HEK293T (cell line): ENCODE results near the gene NCCRP1.

Source experiments
- CTCF ChIA-PET: fragments of 350-600 bp; formaldehyde crosslinking; extraction: SDS; loops from one replicate; lab custom pipeline; 2021; ENCODE audit warnings: antibody characterized with exemption, inconsistent platforms; lab: Yijun Ruan, JAX
- POLR2A ChIA-PET: fragments of 350-600 bp; formaldehyde crosslinking; extraction: SDS; loops from one replicate; lab custom pipeline; 2020; ENCODE audit warnings: antibody characterized with exemption, inconsistent platforms; lab: Yijun Ruan, JAX
- DNase-seq: peaks from one replicate; pipeline ENCODE4 v3.0.0; 2012; ENCODE audit warnings: mixed read lengths; ENCODE audit errors: extremely low spot score
- ARNT ChIP-seq: fragments of 450-650 bp; IDR thresholded peaks from 2 replicates; pipeline ENCODE4 v1.6.1; 2017; ENCODE audit warnings: mild to moderate bottlenecking
- BHLHE40 ChIP-seq: fragments of 450-650 bp; IDR thresholded peaks from 2 replicates; pipeline ENCODE4 v1.6.1; 2016; ENCODE audit warnings: mild to moderate bottlenecking, moderate library complexity, borderline replicate concordance
- CTBP1 ChIP-seq: fragments of 450-650 bp; IDR thresholded peaks from 2 replicates; pipeline ENCODE4 v1.6.1; 2016; ENCODE audit warnings: borderline replicate concordance
- ELF4 ChIP-seq: fragments of 450-650 bp; IDR thresholded peaks from 2 replicates; pipeline ENCODE4 v1.6.1; 2017; ENCODE audit warnings: antibody characterized with exemption
- FOXA1 ChIP-seq: fragments of 450-650 bp; IDR thresholded peaks from 2 replicates; pipeline ENCODE4 v1.6.1; 2016; ENCODE audit warnings: mild to moderate bottlenecking
- FOXK2 ChIP-seq: fragments of 450-650 bp; IDR thresholded peaks from 2 replicates; pipeline ENCODE4 v1.6.1; 2016; ENCODE audit warnings: mild to moderate bottlenecking
- FOXM1 ChIP-seq: fragments of 450-650 bp; IDR thresholded peaks from 2 replicates; pipeline ENCODE4 v1.6.1; 2017; ENCODE audit warnings: mild to moderate bottlenecking, borderline replicate concordance
- HDGF ChIP-seq: fragments of 450-650 bp; IDR thresholded peaks from 2 replicates; pipeline ENCODE4 v1.6.1; 2017; ENCODE audit warnings: antibody characterized with exemption, borderline replicate concordance
- L3MBTL2 ChIP-seq: fragments of 450-650 bp; conservative IDR thresholded peaks from 2 replicates; pipeline ENCODE4 v1.6.1; 2016; ENCODE audit warnings: mild to moderate bottlenecking
- LEF1 ChIP-seq: fragments of 450-650 bp; IDR thresholded peaks from 2 replicates; pipeline ENCODE4 v1.6.1; 2017; ENCODE audit warnings: mild to moderate bottlenecking, borderline replicate concordance
- NFRKB ChIP-seq: fragments of 450-650 bp; IDR thresholded peaks from 2 replicates; pipeline ENCODE4 v1.6.1; 2016; ENCODE audit warnings: mild to moderate bottlenecking, moderate library complexity
- SP1 ChIP-seq: fragments of 450-650 bp; IDR thresholded peaks from 2 replicates; pipeline ENCODE4 v1.6.1; 2017
- SUZ12 ChIP-seq: fragments of 450-650 bp; IDR thresholded peaks from 2 replicates; pipeline ENCODE4 v1.6.1; 2016; ENCODE audit warnings: mild to moderate bottlenecking
- TARDBP ChIP-seq: fragments of 450-650 bp; IDR thresholded peaks from 2 replicates; pipeline ENCODE4 v1.6.1; 2016
- ZNF384 ChIP-seq: fragments of 450-650 bp; IDR thresholded peaks from 2 replicates; pipeline ENCODE4 v1.6.1; 2016
- TF ChIP-seq, protein P1 (sequence below): fragments of 450-650 bp; IDR thresholded peaks from 2 replicates; pipeline ENCODE4 v1.6.1; 2016

Gene NCCRP1

DNA sequence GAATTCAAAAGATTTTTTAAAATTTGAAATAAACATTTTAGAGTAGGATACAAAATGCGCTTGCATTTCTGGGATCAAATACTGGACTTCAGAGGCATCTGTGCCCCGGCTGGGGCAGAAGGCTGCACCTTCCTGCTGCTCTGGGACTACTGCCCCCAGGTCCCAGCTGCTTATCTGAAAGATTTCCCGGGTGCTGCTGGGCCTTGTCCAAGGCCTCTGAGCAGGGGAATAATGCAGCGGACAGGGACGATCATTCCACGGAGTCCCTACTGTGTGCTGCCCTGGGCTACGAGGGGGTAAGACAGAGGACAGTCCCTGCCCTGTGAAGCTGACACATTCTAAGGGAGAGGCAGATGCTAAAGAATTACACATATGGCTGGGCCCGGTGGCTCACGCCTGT is 33.1 kb upstream of the NCCRP1 start:
- ChIA-PET CTCF (no interaction called here), POLR2A (no interaction called here)
- TF ChIP-seq L3MBTL2 (no peak), LEF1 (no peak), FOXM1 (no peak), ELF4 (no peak), FOXA1 (no peak), SP1 (no peak), BHLHE40 (no peak), ARNT (no peak), SUZ12 (no peak), HDGF (no peak), FOXK2 (no peak), NFRKB (no peak), CTBP1 (no peak), ZNF384 (no peak), TARDBP (no peak)
- TF ChIP-seq, protein P1, sequence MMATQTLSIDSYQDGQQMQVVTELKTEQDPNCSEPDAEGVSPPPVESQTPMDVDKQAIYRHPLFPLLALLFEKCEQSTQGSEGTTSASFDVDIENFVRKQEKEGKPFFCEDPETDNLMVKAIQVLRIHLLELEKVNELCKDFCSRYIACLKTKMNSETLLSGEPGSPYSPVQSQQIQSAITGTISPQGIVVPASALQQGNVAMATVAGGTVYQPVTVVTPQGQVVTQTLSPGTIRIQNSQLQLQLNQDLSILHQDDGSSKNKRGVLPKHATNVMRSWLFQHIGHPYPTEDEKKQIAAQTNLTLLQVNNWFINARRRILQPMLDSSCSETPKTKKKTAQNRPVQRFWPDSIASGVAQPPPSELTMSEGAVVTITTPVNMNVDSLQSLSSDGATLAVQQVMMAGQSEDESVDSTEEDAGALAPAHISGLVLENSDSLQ = no peak
- DNase-seq = no peak

DNA sequence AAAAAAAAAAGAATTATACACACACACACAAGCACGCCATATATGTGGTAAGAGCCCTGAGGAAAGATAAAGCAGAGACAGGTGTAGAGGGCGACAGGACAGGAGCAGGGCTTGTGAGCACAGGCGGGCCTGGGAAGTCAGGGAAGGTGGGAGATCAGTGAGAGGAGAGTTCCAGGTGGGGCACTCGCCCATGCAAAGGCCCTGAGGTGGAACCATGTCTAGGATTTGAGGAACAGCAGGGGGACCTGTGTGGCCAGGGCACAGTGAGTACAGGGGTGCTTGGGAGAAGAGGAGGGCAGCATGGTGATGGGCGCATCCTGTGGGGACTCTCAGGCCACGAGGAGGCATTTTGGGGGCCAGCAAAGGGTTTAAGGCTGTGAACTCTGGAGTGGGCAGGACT is 32.5 kb upstream of the NCCRP1 start:
- TF ChIP-seq L3MBTL2 (no peak), TARDBP (no peak), ZNF384 (no peak)
- CTCF ChIA-PET = no interaction called here
- POLR2A ChIA-PET = no interaction called here
- no peak for DNase-seq

DNA sequence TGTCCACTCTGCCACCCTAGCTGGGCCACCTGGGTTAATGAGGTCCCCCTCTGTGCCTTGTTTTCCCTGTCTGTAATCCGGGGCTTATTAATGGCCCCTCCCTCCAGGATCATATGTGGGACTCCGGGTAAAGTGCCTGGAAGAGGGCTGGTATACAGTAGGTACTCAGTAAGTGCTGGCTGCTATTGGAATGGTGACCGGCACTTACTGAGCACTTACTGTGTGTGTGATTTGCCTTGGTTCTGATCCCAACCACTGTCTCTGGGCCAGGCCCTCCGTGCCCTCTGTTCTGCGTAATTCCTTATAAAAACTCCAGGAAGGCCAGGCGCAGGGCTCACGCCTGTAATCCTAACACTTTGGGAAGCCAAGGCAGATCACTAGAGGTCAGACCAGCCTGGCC is 30.9 kb upstream of the NCCRP1 start:
- DNase-seq = no peak
- CTCF ChIA-PET = no interaction called here
- POLR2A ChIA-PET = no interaction called here
- TF ChIP-seq TARDBP = no peak
- TF ChIP-seq ELF4 = no peak
- TF ChIP-seq ARNT = no peak
- TF ChIP-seq CTBP1 = no peak
- no peak for TF ChIP-seq NFRKB
- TF ChIP-seq FOXM1 = no peak
- TF ChIP-seq LEF1 = no peak
- TF ChIP-seq L3MBTL2 = no peak
- TF ChIP-seq, protein P1 = no peak

DNA sequence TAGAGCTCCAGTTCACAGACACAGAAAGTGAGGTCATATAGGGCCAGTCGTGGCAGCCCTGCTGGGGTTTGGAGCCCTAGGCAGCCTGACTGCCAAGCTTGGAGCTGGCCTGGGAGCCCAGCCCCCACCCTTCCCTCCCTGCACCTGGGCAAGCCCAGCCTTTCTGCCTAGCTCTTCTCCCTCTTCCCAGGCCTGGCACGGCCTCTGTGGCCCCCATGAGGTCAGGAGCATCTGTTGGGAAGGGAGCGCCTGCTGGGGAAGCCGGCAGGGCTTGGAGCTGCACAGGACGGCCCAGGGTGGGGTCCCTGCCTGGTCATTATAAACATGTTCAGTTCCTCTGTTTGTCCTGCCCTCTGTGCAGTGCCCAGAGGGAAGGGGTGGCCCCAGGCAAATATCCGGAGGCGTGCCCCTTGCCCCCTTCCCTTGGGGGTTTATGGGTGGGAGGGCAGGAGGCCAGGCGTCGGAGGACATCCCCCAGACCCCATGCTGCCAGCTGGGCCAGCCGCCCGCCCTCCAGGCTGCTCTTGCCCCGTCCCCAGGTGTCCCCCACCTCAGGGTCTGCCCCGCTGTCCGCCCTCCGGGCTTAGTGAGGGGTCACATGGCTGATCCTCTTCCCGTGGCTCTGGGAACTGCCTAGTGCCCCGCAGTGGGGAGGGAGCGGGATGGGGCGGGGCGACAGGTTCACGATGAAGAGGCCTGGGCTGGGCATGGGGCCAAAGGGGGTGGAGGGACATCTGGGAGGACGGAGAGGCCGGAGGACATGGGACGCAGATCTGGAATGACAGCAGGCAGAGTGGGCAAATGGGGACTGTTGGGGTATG is 30.0 kb upstream of the NCCRP1 start:
- ChIA-PET POLR2A (no interaction called here), CTCF (no interaction called here)
- DNase-seq = no peak
- TF ChIP-seq SP1 (no peak), NFRKB (no peak), TARDBP (no peak), L3MBTL2 (no peak), CTBP1 (no peak), FOXM1 (no peak), HDGF (no peak), LEF1 (no peak), ZNF384 (no peak)
- TF ChIP-seq, protein P1 = no peak

DNA sequence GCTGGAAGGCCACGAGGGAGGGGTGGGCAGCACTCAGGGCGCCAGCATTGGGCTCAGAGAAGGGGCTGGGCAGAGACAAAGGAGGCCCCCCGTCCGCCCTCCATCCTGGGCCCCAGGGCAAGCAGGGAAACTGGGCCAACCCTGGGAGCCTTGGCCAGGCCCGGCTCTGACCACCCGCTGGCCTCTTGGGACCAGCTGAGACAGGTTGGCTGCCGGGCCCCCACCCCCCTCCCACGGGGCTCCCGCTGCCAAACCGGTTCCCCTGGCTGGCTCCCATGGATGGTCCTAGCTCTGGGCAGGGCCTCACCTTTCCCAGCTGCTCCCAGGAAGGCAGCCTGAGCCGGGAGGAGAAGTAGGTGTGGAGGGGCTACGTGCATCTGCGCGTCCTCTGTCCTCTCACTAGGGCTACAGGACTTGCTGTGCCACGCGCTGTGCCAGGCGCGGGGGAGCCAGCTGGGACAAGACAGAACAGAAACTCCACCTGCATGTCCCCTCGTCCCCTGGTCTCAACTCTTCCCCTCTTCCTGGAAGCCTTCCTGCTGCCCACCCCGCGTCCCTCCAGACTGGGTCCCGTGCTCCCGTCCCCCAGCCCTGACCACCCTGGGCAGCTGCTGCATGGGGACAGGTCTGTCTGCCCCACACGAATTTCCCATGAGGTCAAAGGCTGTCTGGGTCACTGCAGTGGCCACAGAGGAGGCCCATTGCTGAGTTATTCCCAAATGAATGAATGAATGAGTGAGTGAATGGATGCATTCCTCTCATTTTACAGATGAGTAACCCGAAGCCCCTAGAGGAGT is 29.1 kb upstream of the NCCRP1 start:
- ChIA-PET CTCF (no interaction called here), POLR2A (no interaction called here)
- DNase-seq = no peak
- TF ChIP-seq LEF1 = no peak
- no peak for TF ChIP-seq BHLHE40
- no peak for TF ChIP-seq ZNF384
- no peak for TF ChIP-seq FOXK2
- no peak for TF ChIP-seq TARDBP
- TF ChIP-seq SP1 = no peak
